Loucy (cell line): ENCODE data around the gene TMEM273.

ENCODE experiments used
- H2AFZ ChIP-seq: fragments of 200-600 bp; sonication (generic); 2 replicates; pipeline ENCODE4 v1.6.0; 2016; ENCODE audit warnings: antibody characterized with exemption, mild to moderate bottlenecking, low read length, moderate library complexity
- H3F3A ChIP-seq: fragments of 200-600 bp; 2 replicates; pipeline ENCODE4 v1.6.0; 2016; ENCODE audit warnings: antibody characterized with exemption, low read depth, mild to moderate bottlenecking
- H3K27me3 ChIP-seq: fragments of 200-600 bp; sonication (generic); 2 replicates; pipeline ENCODE4 v1.6.1; 2014; ENCODE audit warnings: low read length, mild to moderate bottlenecking; ENCODE audit not compliant: insufficient read depth, poor library complexity, severe bottlenecking
- H3K36me3 ChIP-seq: fragments of 200-600 bp; sonication (generic); 2 replicates; pipeline ENCODE4 v1.6.1; 2016; ENCODE audit warnings: low read length; ENCODE audit not compliant: insufficient read depth
- H3K4me1 ChIP-seq: fragments of 200-600 bp; sonication (generic); 2 replicates; pipeline ENCODE4 v1.5.1; 2014; ENCODE audit warnings: low read length, mild to moderate bottlenecking; ENCODE audit not compliant: insufficient read depth, poor library complexity, severe bottlenecking
- H3K4me2 ChIP-seq: fragments of 200-600 bp; sonication (generic); 2 replicates; pipeline ENCODE4 v1.6.0; 2014; ENCODE audit warnings: antibody characterized with exemption, low read length, low read depth, mild to moderate bottlenecking; ENCODE audit not compliant: poor library complexity, severe bottlenecking
- H3K4me3 ChIP-seq: fragments of 200-600 bp; sonication (generic); 2 replicates; pipeline ENCODE4 v1.5.1; 2014; ENCODE audit warnings: low read length, mild to moderate bottlenecking, mixed read lengths; ENCODE audit not compliant: poor library complexity, severe bottlenecking
- H3K79me2 ChIP-seq: fragments of 200-600 bp; sonication (generic); 2 replicates; pipeline ENCODE4 v1.6.1; 2014; ENCODE audit warnings: low read length; ENCODE audit not compliant: insufficient read depth
- H3K9ac ChIP-seq: fragments of 200-600 bp; sonication (generic); 2 replicates; pipeline ENCODE4 v1.6.0; 2014; ENCODE audit warnings: mild to moderate bottlenecking, low read depth, low read length, moderate library complexity; ENCODE audit not compliant: poor library complexity, severe bottlenecking
- H3K9me2 ChIP-seq: fragments of 200-600 bp; sonication (generic); replicated peaks from 2 replicates; pipeline ENCODE4 v1.6.1; 2016; ENCODE audit warnings: low read depth, low read length, mixed read lengths
- H3K9me3 ChIP-seq: fragments of 200-600 bp; sonication (generic); 2 replicates; pipeline ENCODE4 v1.6.1; 2014; ENCODE audit warnings: mild to moderate bottlenecking, antibody characterized with exemption, low read length, low read depth; ENCODE audit not compliant: insufficient read depth
- H4K20me1 ChIP-seq: fragments of 200-600 bp; sonication (generic); 2 replicates; pipeline ENCODE4 v1.6.0; 2014; ENCODE audit warnings: antibody characterized with exemption, low read length, mild to moderate bottlenecking; ENCODE audit not compliant: insufficient read depth, poor library complexity, severe bottlenecking
- CTCF ChIP-seq: fragments of 200-600 bp; sonication (generic); conservative IDR thresholded peaks from 2 replicates; pipeline ENCODE4 v1.5.1; 2014; ENCODE audit warnings: mild to moderate bottlenecking, antibody characterized with exemption, low read length
- EZH2phosphoT487 ChIP-seq: fragments of 200-600 bp; IDR thresholded peaks from 2 replicates; pipeline ENCODE4 v1.6.1; 2018; ENCODE audit warnings: antibody characterized with exemption, mild to moderate bottlenecking, moderate library complexity, borderline replicate concordance

The TMEM273 gene

GRCh38 chr10:49184642-49185111, 3.5 kb downstream of the TMEM273 start:
- Histone ChIP-seq H4K20me1 (no peaks in the 10 kb centered on the region), H2AFZ (no peak overlapping the region), H3K9me2 (no peaks in the 10 kb centered on the region), H3K79me2 (no peaks in the 10 kb centered on the region), H3K27me3 (no peaks in the 10 kb centered on the region), H3K9ac (peak overlapping the region; percentile 13), H3K4me3 (peak overlapping the region; percentile 52), H3K4me1 (peaks cover 49% of the 10 kb centered on the region), H3K4me2 (peak overlapping the region; percentile 53), H3F3A (0 out of 2 replicates have a peak, but pooled peaks cover 2% of the 10 kb centered on the region), H3K36me3 (no peaks in the 10 kb centered on the region), H3K9me3 (no peaks in the 10 kb centered on the region)
- TF ChIP-seq EZH2phosphoT487 (no peak), CTCF (no peak; the same call in 1 of the 2 replicates)

- H3K9me3 ChIP-seq, result no peaks in the 10 kb centered on the region
- H3K36me3 ChIP-seq, result no peaks in the 10 kb centered on the region
- no peak overlapping the region for H2AFZ ChIP-seq
- H3K4me1 ChIP-seq, result peaks cover 41% of the 10 kb centered on the region
- peak overlapping the region; percentile 52 for H3K4me3 ChIP-seq
- H3F3A ChIP-seq, result 0 out of 2 replicates have a peak, but pooled peaks cover 2% of the 10 kb centered on the region
- H3K9ac ChIP-seq, result peak overlapping the region; percentile 13
- TF ChIP-seq CTCF, result no peak
- no peak for TF ChIP-seq EZH2phosphoT487
- peak overlapping the region; percentile 53 for H3K4me2 ChIP-seq
- no peaks in the 10 kb centered on the region for H3K9me2 ChIP-seq
- H4K20me1 ChIP-seq, result no peaks in the 10 kb centered on the region
- no peaks in the 10 kb centered on the region for H3K27me3 ChIP-seq
- H3K79me2 ChIP-seq, result no peaks in the 10 kb centered on the region
These were observed 4.3 kb downstream of the TMEM273 start for GRCh38 chr10:49183596-49184542.

GRCh38 chr10:49182776-49183175, 5.4 kb downstream of the TMEM273 start:
- Histone ChIP-seq H3K79me2 (no peaks in the 10 kb centered on the region), H3K4me3 (no peak overlapping the region), H2AFZ (no peak overlapping the region), H3K9ac (no peak overlapping the region), H4K20me1 (no peaks in the 10 kb centered on the region), H3K27me3 (no peaks in the 10 kb centered on the region), H3F3A (0 out of 2 replicates have a peak, but pooled peaks cover 2% of the 10 kb centered on the region), H3K36me3 (no peaks in the 10 kb centered on the region), H3K4me2 (no peak overlapping the region), H3K4me1 (peaks cover 32% of the 10 kb centered on the region), H3K9me3 (no peaks in the 10 kb centered on the region), H3K9me2 (no peaks in the 10 kb centered on the region)
- TF ChIP-seq CTCF (no peak), EZH2phosphoT487 (no peak)
